NCI-H526 (cell line): Measurements from ENCODE around the gene CAPRIN2.

Experiments used
- DNase-seq, 2 experiments: peaks; one replicate each; lab custom pipeline; 2025; lab: John Stamatoyannopoulos, UW

CAPRIN2 gene

DNA sequence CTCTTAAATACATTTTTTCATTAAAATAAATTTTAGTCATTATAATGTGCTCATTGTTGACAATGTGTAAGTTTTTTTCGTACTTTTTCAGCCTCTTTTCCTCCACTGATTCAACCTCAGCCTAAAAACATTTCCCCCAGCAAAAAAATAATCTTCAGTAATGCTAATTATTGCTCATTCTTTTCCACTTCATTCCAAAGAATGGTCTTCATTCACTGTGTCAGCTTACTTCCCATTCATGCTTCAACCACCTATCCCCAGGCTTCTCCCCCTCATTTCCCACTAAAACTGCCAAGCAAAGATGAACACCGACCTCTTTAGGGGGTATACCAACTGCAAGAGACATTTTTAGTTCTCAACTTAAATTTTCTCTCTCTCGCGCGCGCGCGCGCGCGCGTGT is 56.4 kb downstream of the CAPRIN2 start:
- DNase-seq = no peak

GRCh38 chr12:30696943-30697342 is 57.8 kb downstream of the CAPRIN2 start:
- no peak for DNase-seq

- DNase-seq = no peak
Observed at GRCh38 chr12:30696486-30696885, 58.3 kb downstream of the CAPRIN2 start.

GRCh38 chr12:30696103-30696408 is 58.7 kb downstream of the CAPRIN2 start:
- DNase-seq = no peak

DNA sequence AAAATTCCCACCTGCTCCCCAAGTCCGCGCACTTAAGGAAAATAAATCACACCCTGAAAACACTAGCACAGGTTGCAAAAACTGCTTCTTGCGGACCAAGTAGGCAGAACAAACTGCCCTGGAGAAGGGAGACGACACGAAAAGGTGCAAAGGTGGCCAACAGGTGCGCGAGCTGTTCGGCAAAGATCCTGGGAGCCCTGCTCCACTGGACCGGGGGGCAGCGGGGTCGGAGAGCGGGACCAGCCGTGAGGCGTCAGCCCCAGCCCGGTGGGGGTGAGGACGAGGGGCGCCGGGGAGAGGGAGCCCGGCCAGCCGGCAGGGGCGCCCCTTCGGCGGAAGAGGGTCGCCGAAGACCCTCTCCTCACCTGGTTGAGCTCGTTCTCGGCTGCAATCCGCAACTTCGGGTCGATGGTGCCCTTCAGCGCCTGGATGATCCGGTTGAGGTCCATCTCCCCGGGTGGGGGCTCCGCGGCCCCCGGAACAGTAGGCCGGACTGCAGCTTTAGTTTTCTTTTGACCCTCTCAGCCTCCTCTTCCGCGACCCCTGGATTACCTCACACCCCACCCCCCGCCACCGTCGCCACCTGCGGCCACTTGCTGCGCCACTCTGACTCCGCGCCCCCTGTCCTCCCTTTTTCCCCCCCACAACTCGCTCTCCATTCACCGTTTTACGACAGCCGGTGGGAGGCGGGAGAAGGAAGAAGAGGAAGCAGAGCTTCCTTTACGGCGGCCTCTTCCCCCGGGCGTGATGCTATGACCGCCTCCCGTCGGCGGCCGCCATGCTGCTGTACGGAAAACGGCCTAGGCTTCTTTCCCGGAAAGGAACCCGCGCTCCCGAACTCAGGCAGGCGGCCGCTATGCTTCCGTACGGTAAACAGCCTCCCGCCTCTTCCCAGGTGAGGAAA is 59.3 kb downstream of the CAPRIN2 start, which contains the start of gene IPO8:
IPO8 (minus strand) TSS at position 671 of the 904 bp plus-strand sequence; CDS start at position 449, 222 bp downstream.
- peak; percentile 91 to 94 for DNase-seq

- DNase-seq = peak; percentile 62 to 85
Observed at GRCh38 chr12:30694412-30695198, 60.1 kb downstream of the CAPRIN2 start.

GRCh38 chr12:30692470-30692869 is 62.3 kb downstream of the CAPRIN2 start:
- no peak for DNase-seq

DNA sequence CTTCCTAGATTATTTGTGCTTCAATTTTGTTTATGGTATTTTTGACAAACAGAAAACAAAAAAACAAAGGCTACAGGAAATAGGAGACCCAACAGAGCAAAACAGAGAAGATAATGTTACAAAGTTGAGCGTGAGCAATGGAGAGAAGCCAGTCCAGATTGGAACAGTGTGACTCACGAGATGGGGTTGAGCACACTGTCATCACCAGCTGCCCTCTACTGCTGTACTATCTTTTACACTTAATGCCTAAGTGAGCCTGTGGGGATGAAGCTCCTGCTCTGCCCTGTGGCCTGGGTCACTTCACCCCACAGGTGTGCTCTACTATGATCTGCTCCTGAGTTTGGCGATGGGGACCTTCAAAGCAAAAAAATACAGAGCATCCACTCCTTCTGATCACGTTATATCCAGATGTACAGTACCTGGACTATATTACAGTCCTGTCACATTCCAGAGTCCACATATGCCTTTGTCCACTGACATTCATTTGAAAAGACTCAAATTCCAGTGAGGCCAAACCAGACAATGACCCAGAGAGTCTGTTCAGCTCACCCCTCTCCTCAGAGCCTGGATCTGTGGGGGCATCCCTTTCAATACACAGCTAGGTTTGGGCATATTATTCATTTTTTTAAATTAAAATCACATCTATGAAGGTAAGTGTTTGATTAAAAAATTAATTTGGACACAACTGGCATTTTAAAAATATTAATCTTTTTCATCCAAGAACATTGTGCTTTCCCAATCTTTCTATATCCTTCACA is 63.5 kb downstream of the CAPRIN2 start:
- no peak for DNase-seq

DNA sequence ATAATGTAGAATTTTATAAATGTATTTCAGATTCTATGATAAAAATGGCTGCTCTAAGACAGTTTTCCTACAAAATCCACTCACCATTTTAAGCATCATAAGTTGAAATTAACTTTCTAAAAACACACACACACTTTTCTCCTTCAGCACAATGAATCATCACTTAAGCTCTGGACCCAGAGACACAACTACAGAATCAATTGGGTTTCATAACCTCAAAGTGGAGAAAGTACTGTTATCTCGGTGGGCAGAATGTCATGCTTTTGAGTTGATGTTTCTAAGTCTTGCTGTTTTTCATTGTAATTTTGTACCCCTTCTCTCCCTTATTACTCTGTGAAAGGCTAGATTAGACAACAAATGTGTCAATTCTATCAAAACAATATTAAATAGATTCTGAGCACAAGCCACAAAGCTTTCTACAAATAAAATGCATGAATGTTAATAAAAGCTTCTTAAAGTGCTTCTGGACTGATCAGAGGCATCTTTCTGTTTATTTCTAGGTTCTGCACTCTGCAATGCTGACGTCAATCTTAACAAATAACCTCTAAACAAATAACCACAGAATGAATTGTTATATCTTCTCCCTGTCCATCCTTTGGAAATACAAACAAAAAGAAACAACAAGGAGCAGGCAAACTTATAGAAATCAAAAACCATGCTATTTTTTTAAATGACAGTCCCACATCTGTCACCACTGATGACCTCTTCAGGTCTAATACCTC is 67.3 kb downstream of the CAPRIN2 start:
- DNase-seq = no peak

- DNase-seq = no peak
Observed at GRCh38 chr12:30679241-30679640, 75.5 kb downstream of the CAPRIN2 start.

DNA sequence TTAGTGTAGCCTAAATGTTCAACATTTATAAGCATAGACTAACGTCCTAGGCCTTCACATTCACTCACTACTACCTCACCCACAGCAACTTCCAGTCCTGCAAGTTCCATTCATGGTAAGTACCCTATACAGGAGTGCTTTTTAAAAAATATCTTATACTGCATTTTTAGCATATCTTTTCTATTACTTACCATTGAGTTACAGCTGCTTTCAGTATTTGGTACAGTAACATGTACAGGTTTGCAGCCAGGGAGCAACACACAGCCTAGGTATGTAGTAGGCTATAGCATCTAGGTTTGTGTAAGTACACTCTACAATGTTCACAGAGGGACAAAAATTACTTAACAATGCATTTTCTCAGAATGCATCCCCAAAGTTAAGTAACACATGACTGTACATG is 76.5 kb downstream of the CAPRIN2 start:
- DNase-seq = no peak

DNA sequence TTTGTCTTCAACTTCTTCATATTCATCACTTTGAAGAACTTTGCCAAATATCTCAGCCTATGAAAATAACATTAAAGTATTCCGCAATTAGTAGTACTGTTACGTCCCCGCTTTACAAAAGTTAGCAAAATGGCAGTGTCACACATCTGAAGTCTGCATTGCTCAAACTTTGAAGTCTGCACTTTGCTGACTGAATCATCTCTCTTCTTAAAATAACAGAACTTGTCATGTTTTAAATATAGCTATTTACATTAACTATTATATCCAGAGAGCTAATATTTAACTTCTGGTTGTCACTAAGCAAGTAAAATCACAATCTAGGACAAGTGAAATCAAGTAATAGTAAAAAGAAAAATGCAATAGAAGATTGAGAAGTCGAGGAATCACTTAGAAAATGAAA is 93.5 kb downstream of the CAPRIN2 start:
- no peak for DNase-seq
